Glomerular visceral epithelial cell (primary cell): Measurements from ENCODE around the gene USP9X.
"Not testable (repeated sequence)": the region's sequence is repeated elsewhere in the genome, so short reads cannot be mapped to it uniquely, and the experiment has no call there.

Source experiments
- DNase-seq: peaks from one replicate; pipeline ENCODE4 v3.0.0-alpha.2; 2016; ENCODE audit errors: extremely low spot score

Gene USP9X

GRCh38 chrX:41122664-41123257 lies 37.5 kb downstream of the USP9X start:
- DNase-seq: no peak

- DNase-seq: no peak
Observed at GRCh38 chrX:41127477-41128192, 42.4 kb downstream of the USP9X start.

- DNase-seq: no peak
Observed at GRCh38 chrX:41128955-41129354, 43.7 kb downstream of the USP9X start.

GRCh38 chrX:41131766-41132165 lies 46.5 kb downstream of the USP9X start:
- no peak for DNase-seq

- DNase-seq: no peak
Observed at GRCh38 chrX:41133551-41133950, 48.3 kb downstream of the USP9X start.

DNA sequence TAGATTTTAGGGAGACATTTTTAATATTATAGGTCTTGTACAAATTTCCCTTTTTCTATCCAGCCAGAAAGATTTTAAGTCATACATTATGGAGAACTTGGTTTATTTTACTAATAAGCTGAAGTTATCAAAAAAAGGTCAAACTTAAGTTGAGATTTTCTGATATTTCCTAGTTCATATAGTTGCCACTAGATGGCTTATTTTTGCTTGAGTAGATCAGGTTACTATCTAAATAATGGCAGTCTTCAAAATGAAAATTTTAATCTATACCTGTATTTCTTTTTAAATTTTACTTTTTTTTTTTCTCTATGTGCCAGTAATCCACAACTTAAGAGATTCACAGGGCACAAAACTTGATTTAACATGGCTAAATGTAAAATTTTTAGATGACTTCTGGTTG lies 52.3 kb downstream of the USP9X start:
- no peak for DNase-seq

GRCh38 chrX:41142130-41142910 lies 57.1 kb downstream of the USP9X start:
- no peak for DNase-seq

DNA sequence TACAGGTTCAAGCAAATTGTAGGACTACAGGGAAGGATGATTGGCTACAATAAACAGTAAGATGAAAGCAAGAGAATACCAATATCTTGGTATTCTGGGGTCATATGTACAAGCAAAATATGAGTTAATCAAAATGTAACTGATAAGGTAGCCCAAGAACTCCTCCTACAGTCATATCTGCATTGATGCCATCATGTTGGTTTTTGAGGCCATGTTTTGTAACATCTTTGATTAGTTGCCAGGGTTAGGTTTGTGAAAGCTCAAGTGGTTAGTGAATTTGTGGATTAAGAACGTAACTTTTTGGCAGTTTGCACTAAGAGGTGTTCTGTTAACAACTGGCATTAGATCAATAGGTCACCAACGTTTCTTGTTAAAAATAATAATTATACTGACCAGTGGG lies 59.6 kb downstream of the USP9X start:
- DNase-seq: no peak

DNA sequence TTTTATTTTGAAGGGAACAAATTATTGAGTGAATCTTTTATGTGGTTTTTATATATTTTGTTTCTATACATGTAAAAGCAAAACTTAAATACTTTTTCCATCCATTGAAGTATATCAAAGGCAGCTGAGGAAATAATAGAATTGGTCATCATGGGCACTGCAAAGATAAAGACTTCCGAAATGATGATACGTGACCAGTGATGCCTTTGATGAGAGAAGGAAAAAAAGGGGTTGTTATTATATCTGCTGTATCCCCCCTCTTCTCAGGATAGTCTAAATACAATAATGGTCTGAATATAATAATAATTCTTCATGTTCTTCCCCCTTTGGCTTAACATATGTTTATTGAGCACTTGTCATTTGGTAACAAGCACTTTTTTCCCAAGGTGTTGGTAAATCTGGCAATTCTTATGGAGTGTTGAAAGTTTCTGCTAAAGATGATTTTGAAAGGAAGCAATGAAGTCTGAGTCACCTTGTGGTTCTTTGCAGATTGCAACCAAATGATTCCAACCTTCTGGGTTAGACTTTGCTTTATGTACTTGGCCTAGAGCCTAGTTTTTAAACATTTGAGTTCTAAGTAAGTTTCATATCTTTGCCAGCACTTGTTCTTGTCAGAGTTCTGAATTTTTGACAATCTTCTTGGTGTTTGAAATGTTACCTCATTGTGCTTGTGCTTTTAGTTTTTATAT lies 60.8 kb downstream of the USP9X start:
- DNase-seq: peak; percentile 56

DNA sequence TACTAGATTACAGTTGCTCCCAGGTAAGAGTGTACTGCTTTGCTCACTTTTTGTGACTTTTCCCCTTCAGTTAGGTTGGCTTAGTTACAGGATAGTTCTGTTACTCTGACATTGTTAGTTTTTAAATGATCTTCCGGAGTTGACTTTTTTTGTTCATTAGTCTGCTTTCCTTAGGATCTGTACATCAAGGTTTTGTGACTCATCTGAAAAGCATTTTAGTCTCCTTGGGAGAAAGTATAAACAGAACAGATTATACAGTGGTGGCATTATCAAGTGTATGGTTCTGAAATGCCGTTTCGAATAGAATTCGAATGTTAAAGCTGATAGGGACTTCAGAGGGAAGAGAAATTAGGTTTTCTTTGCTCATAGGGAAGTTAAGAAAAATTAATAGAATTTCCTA lies 63.3 kb downstream of the USP9X start:
- DNase-seq: peak; percentile 50

DNA sequence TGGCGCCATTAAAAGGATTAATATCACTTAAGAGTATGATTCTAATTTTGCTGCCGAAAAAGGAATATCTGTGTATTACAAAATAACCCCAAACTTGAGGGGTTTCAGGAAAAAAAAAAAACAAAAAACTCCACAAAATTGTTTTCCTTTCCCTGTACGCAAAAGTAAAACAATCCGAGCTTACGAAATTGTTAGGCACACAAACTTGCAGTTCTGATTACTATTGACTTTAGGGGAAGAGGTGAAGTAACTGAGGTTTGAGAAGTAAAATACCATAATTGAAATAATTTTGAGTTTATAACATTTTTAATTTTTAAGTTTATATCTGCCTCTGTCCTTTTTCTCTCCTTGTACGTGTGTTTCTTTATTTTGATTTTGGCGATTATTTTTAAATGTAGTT lies 64.8 kb downstream of the USP9X start:
- no peak for DNase-seq

GRCh38 chrX:41151726-41152125 lies 66.5 kb downstream of the USP9X start:
- not testable (repeated sequence) for DNase-seq

- no peak for DNase-seq
Observed at GRCh38 chrX:41152221-41152620, 67.0 kb downstream of the USP9X start.

DNA sequence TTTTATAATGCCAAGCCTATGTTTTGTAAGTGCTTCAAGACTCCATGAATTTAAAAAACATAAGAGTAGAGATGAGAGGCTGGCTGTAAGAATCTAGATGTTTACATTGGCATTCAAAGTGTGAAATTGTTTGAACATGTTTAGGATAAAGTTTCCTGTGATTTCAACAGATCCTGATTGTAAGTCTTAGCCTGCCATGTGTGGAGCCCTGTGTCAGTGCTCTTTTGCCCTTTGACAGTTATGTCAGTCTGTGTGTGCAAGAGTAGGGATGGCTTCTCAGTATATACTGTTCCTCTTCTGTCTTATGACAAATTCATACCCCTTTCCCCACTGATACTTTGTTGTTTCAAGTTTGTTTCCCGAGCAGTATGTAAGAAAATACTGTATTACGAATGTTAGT lies 68.2 kb downstream of the USP9X start:
- DNase-seq: no peak

GRCh38 chrX:41153957-41154356 lies 68.7 kb downstream of the USP9X start:
- DNase-seq: no peak

DNA sequence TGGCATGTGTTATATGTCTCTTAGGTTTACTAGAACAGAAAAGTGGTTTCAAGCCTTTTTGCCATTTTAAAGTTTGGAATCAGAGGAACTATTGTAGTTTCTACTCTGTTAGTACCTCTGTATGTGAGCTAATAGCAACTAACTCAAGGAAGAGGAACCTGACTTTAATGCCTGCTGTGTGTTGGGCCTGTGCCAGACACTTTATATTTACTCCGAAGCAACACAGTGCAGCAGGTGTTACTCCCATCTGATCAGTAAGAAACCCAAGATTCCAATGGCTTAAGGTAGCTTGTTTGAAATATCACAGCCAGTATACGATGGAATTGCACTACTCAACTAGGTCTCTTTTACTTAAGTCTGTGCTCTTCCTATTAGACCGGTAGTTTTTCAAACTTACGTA lies 79.2 kb downstream of the USP9X start:
- no peak for DNase-seq

DNA sequence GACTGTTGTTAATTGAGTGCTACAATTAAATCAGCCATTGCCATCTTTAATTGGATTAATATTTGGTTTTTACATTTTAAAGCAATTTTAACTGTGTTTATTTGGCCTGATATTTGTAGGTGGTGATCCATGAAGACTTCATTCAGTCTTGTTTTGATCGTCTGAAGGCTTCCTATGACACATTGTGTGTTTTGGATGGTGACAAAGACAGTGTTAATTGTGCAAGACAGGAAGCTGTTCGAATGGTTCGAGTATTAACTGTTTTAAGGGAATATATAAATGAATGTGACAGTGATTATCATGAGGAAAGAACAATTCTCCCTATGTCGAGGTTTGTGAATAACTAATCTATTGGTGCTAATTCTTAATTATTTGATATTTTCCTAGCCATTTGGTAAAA lies 82.6 kb downstream of the USP9X start:
- no peak for DNase-seq

DNA sequence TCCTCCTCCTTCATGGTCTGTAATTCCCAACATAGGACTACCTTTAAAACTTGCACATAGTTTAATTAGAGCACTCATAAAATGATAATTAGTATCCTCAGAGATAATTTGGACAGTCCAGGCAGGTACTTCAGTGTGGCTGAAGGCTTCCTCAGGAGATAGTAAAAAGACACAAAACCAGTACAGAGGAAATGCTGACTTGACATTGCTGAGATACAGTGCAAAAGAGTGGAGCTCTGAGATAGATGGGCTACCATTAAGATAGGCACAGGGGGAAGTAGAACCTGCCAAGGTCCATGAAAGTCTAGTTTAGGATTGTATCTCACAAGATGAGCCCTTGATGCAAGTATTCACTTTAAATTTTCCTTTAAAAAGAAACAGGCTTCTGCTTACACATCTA lies 91.0 kb downstream of the USP9X start:
- DNase-seq: no peak

- no peak for DNase-seq
Observed at GRCh38 chrX:41177297-41177696, 92.1 kb downstream of the USP9X start.

- DNase-seq: no peak
Observed at GRCh38 chrX:41178201-41178600, 93.0 kb downstream of the USP9X start.

DNA sequence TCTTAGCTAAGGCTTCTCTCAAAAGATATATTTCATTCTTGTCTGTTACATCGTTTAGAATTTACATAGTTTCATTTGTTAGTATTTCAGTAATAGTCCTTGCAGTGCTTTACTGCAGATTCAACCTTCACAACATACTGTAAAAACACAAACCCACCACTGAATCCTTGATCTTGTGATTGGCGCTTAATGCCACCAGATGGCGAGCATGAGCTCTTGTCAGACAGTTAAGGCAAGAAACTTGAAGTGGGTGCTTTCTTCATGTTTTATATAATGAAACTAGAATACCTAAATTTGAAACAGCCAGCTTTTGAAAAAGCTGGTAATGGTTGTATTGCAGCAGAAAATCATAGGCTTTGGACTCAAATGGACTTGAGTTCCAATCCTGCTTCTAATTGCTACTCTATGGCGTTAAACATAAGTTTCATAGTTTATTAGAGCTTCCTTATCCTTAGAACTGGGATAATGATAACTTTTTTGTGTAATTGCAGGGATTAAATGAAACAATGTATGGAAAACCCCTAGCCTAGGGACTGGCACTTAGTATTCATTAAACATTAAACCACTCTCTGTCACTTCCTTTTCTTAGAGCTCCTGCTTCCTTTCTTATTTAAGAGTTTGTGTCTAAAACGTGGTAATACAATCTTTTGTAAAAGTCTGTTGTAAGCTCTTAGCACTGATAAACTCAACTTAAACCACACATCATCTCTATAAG lies 95.1 kb downstream of the USP9X start:
- DNase-seq: peak; percentile 48

DNA sequence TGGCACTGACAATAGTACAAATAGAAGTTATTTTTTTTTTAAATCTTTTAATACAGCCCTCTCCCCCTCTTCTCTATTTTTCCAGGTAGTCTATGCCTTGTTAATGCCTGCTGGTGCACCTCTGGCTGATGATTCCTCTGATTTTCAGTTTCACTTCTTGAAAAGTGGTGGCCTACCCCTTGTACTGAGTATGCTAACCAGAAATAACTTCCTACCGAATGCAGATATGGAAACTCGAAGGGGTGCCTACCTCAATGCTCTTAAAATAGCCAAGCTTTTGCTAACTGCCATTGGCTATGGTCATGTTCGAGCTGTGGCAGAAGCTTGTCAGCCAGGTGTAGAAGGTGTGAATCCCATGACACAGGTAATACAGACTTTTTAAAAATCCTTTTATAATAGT lies 99.1 kb downstream of the USP9X start:
- DNase-seq: no peak
